ENCODE results near the gene CAMK2N1. TPM values are rescaled to one million over a fixed set of nuclear protein-coding genes. Genes with fewer than 3 reads are reported as not detected.

CAMK2N1 gene
- polyA plus RNA-seq, 2 of the 4 experiments (the other 2 are of a cell fraction), result 49.7 to 56.4 TPM

GRCh38 chr1:20479840-20480239, 6.2 kb downstream of the CAMK2N1 start:
- peak overlapping the region; percentile 17; the same call in 2 of the 3 replicates for H3K4me3 ChIP-seq
- no peak for ATAC-seq
- DNase-seq (ENCODE audit: low read depth in 1 of 2, low spot score in 1 of 2), result no peak
- H3K4me2 ChIP-seq, result peak overlapping the region; percentile 86
- POLR2A ChIA-PET, result no interaction called here
- TF ChIP-seq KDM5A (IDR thresholded peaks at IDR 0.05), result no peak
- H3K27ac ChIP-seq, result peak overlapping the region; percentile 98 to 99
- H3K9me3 ChIP-seq, result no peaks in the 10 kb centered on the region
- no peak for FAIRE-seq
- WGBS (ENCODE audit: missing lambda C conversion rate), result 4% methylated on average over 4 of the region's 4 CpGs
- H3K4me1 ChIP-seq, result peaks cover 77% of the 10 kb centered on the region
- CTCF ChIA-PET, result interaction anchor here (0.9 to 3.7 kb wide), 3 partner anchors 12 to 14 kb away, joined by 3 to 17 read pairs (median 4); no protein-coding TSS in a partner anchor

- DNase-seq (ENCODE audit: low read depth in 1 of 2, low spot score in 1 of 2) (no peak), FAIRE-seq (no peak), ATAC-seq (no peak)
- CTCF ChIA-PET, result interaction anchor here (3.7 kb wide), 1 partner anchor 16 kb away, joined by 17 read pairs; no protein-coding TSS in a partner anchor
- WGBS (ENCODE audit: missing lambda C conversion rate), result 59% methylated on average over 5 of the region's 5 CpGs
- TF ChIP-seq REST (IDR thresholded peaks at IDR 0.05), result no peak
- no peak for TF ChIP-seq GATA3 (IDR thresholded peaks at IDR 0.05; ENCODE audit: borderline replicate concordance)
- TF ChIP-seq RNF2 (IDR thresholded peaks at IDR 0.05; ENCODE audit: borderline replicate concordance, low read depth), result no peak
- no peak for TF ChIP-seq ZC3H11A (IDR thresholded peaks at IDR 0.05)
- POLR2A ChIA-PET, result no interaction called here
- peaks cover 94% of the 10 kb centered on the region for H3K4me1 ChIP-seq
- peak overlapping the region; percentile 86 for H3K4me2 ChIP-seq
- peak overlapping the region; percentile 98 to 99 for H3K27ac ChIP-seq
- no peak overlapping the region for H3K4me3 ChIP-seq
- no peaks in the 10 kb centered on the region for H3K9me3 ChIP-seq
Observed at GRCh38 chr1:20478057-20478635, 7.9 kb downstream of the CAMK2N1 start.

GRCh38 chr1:20477348-20478056, 8.5 kb downstream of the CAMK2N1 start:
- DNase-seq (ENCODE audit: low read depth in 1 of 2, low spot score in 1 of 2) (no peak), FAIRE-seq (no peak), ATAC-seq (no peak)
- peak overlapping the region; percentile 86 for H3K4me2 ChIP-seq
- peak overlapping the region; percentile 98 to 99 for H3K27ac ChIP-seq
- no peaks in the 10 kb centered on the region for H3K9me3 ChIP-seq
- 42% methylated on average over 9 of the region's 10 CpGs for WGBS (ENCODE audit: missing lambda C conversion rate)
- peaks cover 94% of the 10 kb centered on the region for H3K4me1 ChIP-seq
- ChIA-PET CTCF (interaction anchor here (0.7 to 1.1 kb wide), 2 partner anchors 9 to 37 kb away, joined by 3 read pairs; partner anchors contain the start of gene CAMK2N1), POLR2A (interaction anchor here (0.6 kb wide), 1 partner anchor 468 kb away, joined by 4 read pairs; no protein-coding TSS in a partner anchor)
- peak overlapping the region; percentile 38; the same call in 1 of the 3 replicates for H3K4me3 ChIP-seq
- no peak for TF ChIP-seq FOSL2 (IDR thresholded peaks at IDR 0.05)
- no peak for TF ChIP-seq FOSL2 (CRISPR knock-in tag; IDR thresholded peaks at IDR 0.05)
- no peak for TF ChIP-seq ZFP36 (IDR thresholded peaks at IDR 0.05; ENCODE audit: borderline replicate concordance, partially characterized antibody)
- TF ChIP-seq CBX8 (IDR thresholded peaks at IDR 0.05), result no peak
- TF ChIP-seq HES2 (IDR thresholded peaks at IDR 0.05), result no peak
- TF ChIP-seq ESRRA (IDR thresholded peaks at IDR 0.05; ENCODE audit: borderline replicate concordance, low read length), result no peak
- no peak for TF ChIP-seq POLR2AphosphoS2 (conservative IDR thresholded peaks at IDR 0.05; ENCODE audit: low read length)
- no peak for TF ChIP-seq CHD4 (IDR thresholded peaks at IDR 0.05; ENCODE audit: borderline replicate concordance)
- TF ChIP-seq HOXB5 (CRISPR knock-in tag; IDR thresholded peaks at IDR 0.05), result no peak
- TF ChIP-seq REST (IDR thresholded peaks at IDR 0.05), result no peak
- no peak for TF ChIP-seq ZSCAN20 (CRISPR knock-in tag; IDR thresholded peaks at IDR 0.05)
- no peak for TF ChIP-seq BCL3 (IDR thresholded peaks at IDR 0.05)
- TF ChIP-seq HOXB13 (CRISPR knock-in tag; IDR thresholded peaks at IDR 0.05; ENCODE audit: low read depth), result no peak
- no peak for TF ChIP-seq KDM1A (IDR thresholded peaks at IDR 0.05; ENCODE audit: low read depth)
- no peak for TF ChIP-seq RAD21 (conservative IDR thresholded peaks at IDR 0.05 in 1 of 2, IDR thresholded peaks at IDR 0.05 in 1 of 2)
- no peak for TF ChIP-seq RFX5 (IDR thresholded peaks at IDR 0.05)
- no peak for TF ChIP-seq TFCP2L1 (CRISPR knock-in tag; IDR thresholded peaks at IDR 0.05)
- TF ChIP-seq RARB (CRISPR knock-in tag; IDR thresholded peaks at IDR 0.05), result no peak

All from A549 (cell line).